SJSA1 (cell line): Measurements from ENCODE around the gene EHD4. TPM values are rescaled to one million over a fixed set of nuclear protein-coding genes. Genes with fewer than 3 reads are reported as not detected.

Experiments used
- DNase-seq, 2 experiments: peaks; one replicate each; pipeline ENCODE4 v3.0.0-alpha.2; 2015 to 2020; ENCODE audit warnings: low spot score in 2 of 2, low read depth in 1 of 2
- H3K27ac ChIP-seq: fragments of 250-450 bp; sonication (Bioruptor Pico); 2 replicates; pipeline ENCODE4 v1.5.1; 2020; ENCODE audit warnings: mild to moderate bottlenecking, moderate library complexity
- H3K27me3 ChIP-seq: fragments of 250-450 bp; sonication (Bioruptor Pico); replicated peaks from 2 replicates; pipeline ENCODE4 v1.5.1; 2020; ENCODE audit warnings: mild to moderate bottlenecking, moderate library complexity
- H3K36me3 ChIP-seq: fragments of 250-450 bp; sonication (Bioruptor Pico); 2 replicates; pipeline ENCODE4 v1.5.1; 2020; ENCODE audit warnings: mild to moderate bottlenecking
- H3K4me1 ChIP-seq: fragments of 250-450 bp; sonication (Bioruptor Pico); replicated peaks from 2 replicates; pipeline ENCODE4 v1.6.1; 2021; ENCODE audit warnings: mild to moderate bottlenecking
- H3K4me3 ChIP-seq: fragments of 250-450 bp; sonication (Bioruptor Pico); 2 replicates; pipeline ENCODE4 v1.5.1; 2020; ENCODE audit warnings: mild to moderate bottlenecking
- H3K9me3 ChIP-seq: fragments of 250-450 bp; sonication (Bioruptor Pico); replicated peaks from 2 replicates; pipeline ENCODE4 v1.5.1; 2020; ENCODE audit warnings: mild to moderate bottlenecking
- total RNA-seq: library from RNA; depleted of rRNA; stranded (reverse); fragments of >200 nt; shearing (Covaris generic); gene quantifications from 2 replicates; pipeline ENCODE4 v1.2.3, GENCODE V29; 2014

The EHD4 gene
- total RNA-seq, 1 experiment from 2014 or later: 26.8 TPM

- Histone ChIP-seq H3K9me3 (no peaks in the 10 kb centered on the region), H3K27ac (no peak overlapping the region), H3K27me3 (no peaks in the 10 kb centered on the region), H3K4me3 (no peak overlapping the region), H3K4me1 (peaks cover 17% of the 10 kb centered on the region), H3K36me3 (peaks cover 78% of the 10 kb centered on the region)
- no peak for DNase-seq
Measured at GRCh38 chr15:41914411-41914810, 57.9 kb downstream of the EHD4 start.

GRCh38 chr15:41913256-41913655 is 59.1 kb downstream of the EHD4 start:
- peaks cover 12% of the 10 kb centered on the region for H3K4me1 ChIP-seq
- no peaks in the 10 kb centered on the region for H3K9me3 ChIP-seq
- no peaks in the 10 kb centered on the region for H3K27me3 ChIP-seq
- no peak for DNase-seq
- H3K27ac ChIP-seq: no peak overlapping the region
- peaks cover 78% of the 10 kb centered on the region for H3K36me3 ChIP-seq
- H3K4me3 ChIP-seq: no peak overlapping the region

- Histone ChIP-seq H3K4me1 (no peaks in the 10 kb centered on the region; the same call in 1 of the 2 replicates), H3K9me3 (no peaks in the 10 kb centered on the region), H3K4me3 (no peak overlapping the region), H3K27me3 (no peaks in the 10 kb centered on the region), H3K27ac (no peak overlapping the region), H3K36me3 (peaks cover 84% of the 10 kb centered on the region)
- no peak for DNase-seq
Measured at GRCh38 chr15:41911691-41912345, 60.5 kb downstream of the EHD4 start.

GRCh38 chr15:41908736-41909461 is 63.5 kb downstream of the EHD4 start:
- no peak overlapping the region for H3K27ac ChIP-seq
- no peak for DNase-seq
- no peaks in the 10 kb centered on the region for H3K9me3 ChIP-seq
- no peaks in the 10 kb centered on the region for H3K4me1 ChIP-seq
- H3K36me3 ChIP-seq: peaks cover 80% of the 10 kb centered on the region
- H3K27me3 ChIP-seq: no peaks in the 10 kb centered on the region
- H3K4me3 ChIP-seq: no peak overlapping the region

GRCh38 chr15:41907141-41907540 is 65.2 kb downstream of the EHD4 start:
- Histone ChIP-seq H3K4me3 (no peak overlapping the region), H3K4me1 (no peaks in the 10 kb centered on the region), H3K9me3 (no peaks in the 10 kb centered on the region), H3K27me3 (no peaks in the 10 kb centered on the region), H3K36me3 (peaks cover 65% of the 10 kb centered on the region), H3K27ac (no peak overlapping the region)
- DNase-seq: no peak

GRCh38 chr15:41906608-41907007 is 65.7 kb downstream of the EHD4 start:
- no peaks in the 10 kb centered on the region for H3K9me3 ChIP-seq
- no peaks in the 10 kb centered on the region for H3K27me3 ChIP-seq
- no peak overlapping the region for H3K4me3 ChIP-seq
- peaks cover 64% of the 10 kb centered on the region for H3K36me3 ChIP-seq
- no peak overlapping the region for H3K27ac ChIP-seq
- no peak for DNase-seq
- H3K4me1 ChIP-seq: no peaks in the 10 kb centered on the region

- H3K4me1 ChIP-seq: no peaks in the 10 kb centered on the region
- peaks cover 63% of the 10 kb centered on the region for H3K36me3 ChIP-seq
- no peaks in the 10 kb centered on the region for H3K27me3 ChIP-seq
- no peak overlapping the region for H3K4me3 ChIP-seq
- H3K9me3 ChIP-seq: no peaks in the 10 kb centered on the region
- DNase-seq: no peak
- H3K27ac ChIP-seq: no peak overlapping the region
Measured at GRCh38 chr15:41905036-41905793, 67.1 kb downstream of the EHD4 start.

- Histone ChIP-seq H3K9me3 (no peaks in the 10 kb centered on the region), H3K36me3 (peaks cover 64% of the 10 kb centered on the region), H3K27me3 (no peaks in the 10 kb centered on the region), H3K27ac (no peak overlapping the region), H3K4me1 (no peaks in the 10 kb centered on the region), H3K4me3 (no peak overlapping the region)
- DNase-seq: peak; percentile 65 to 66
Measured at GRCh38 chr15:41904541-41905005, 67.8 kb downstream of the EHD4 start.

GRCh38 chr15:41903782-41904181 is 68.6 kb downstream of the EHD4 start:
- Histone ChIP-seq H3K9me3 (no peaks in the 10 kb centered on the region), H3K27me3 (no peaks in the 10 kb centered on the region), H3K4me1 (no peaks in the 10 kb centered on the region), H3K36me3 (peaks cover 60% of the 10 kb centered on the region), H3K4me3 (no peak overlapping the region), H3K27ac (no peak overlapping the region)
- no peak for DNase-seq

- Histone ChIP-seq H3K4me1 (no peaks in the 10 kb centered on the region), H3K4me3 (no peak overlapping the region), H3K9me3 (no peaks in the 10 kb centered on the region), H3K27me3 (no peaks in the 10 kb centered on the region), H3K27ac (no peak overlapping the region), H3K36me3 (peaks cover 46% of the 10 kb centered on the region)
- DNase-seq: no peak
Measured at GRCh38 chr15:41901431-41901830, 70.9 kb downstream of the EHD4 start.

- Histone ChIP-seq H3K9me3 (no peaks in the 10 kb centered on the region), H3K27ac (no peak overlapping the region), H3K4me3 (no peak overlapping the region), H3K4me1 (no peaks in the 10 kb centered on the region), H3K36me3 (peaks cover 40% of the 10 kb centered on the region), H3K27me3 (no peaks in the 10 kb centered on the region)
- DNase-seq: no peak
Measured at GRCh38 chr15:41900526-41901380, 71.6 kb downstream of the EHD4 start.

GRCh38 chr15:41899854-41900442 is 72.4 kb downstream of the EHD4 start:
- Histone ChIP-seq H3K9me3 (no peaks in the 10 kb centered on the region), H3K27me3 (no peaks in the 10 kb centered on the region), H3K4me1 (peaks cover 4% of the 10 kb centered on the region), H3K4me3 (no peak overlapping the region), H3K27ac (no peak overlapping the region), H3K36me3 (peaks cover 36% of the 10 kb centered on the region)
- no peak for DNase-seq

- Histone ChIP-seq H3K9me3 (no peaks in the 10 kb centered on the region), H3K4me1 (peaks cover 15% of the 10 kb centered on the region), H3K4me3 (no peak overlapping the region), H3K27me3 (no peaks in the 10 kb centered on the region), H3K27ac (no peak overlapping the region), H3K36me3 (peaks cover 33% of the 10 kb centered on the region)
- no peak for DNase-seq
Measured at GRCh38 chr15:41897363-41897799, 75.0 kb downstream of the EHD4 start.
